NK-92 (cell line): ENCODE results near the gene CYP2J2.
"Not testable (repeated sequence)": the region's sequence is repeated elsewhere in the genome, so short reads cannot be mapped to it uniquely, and the experiment has no call there.

Experiments
- DNase-seq: peaks from one replicate; lab custom pipeline; 2025; ENCODE audit not compliant: unreplicated experiment; lab: John Stamatoyannopoulos, UW

CYP2J2 gene

GRCh38 chr1:59926381-59927123 is at the start of gene CYP2J2:
Gene CYP2J2 (minus strand): TSS chr1:59926773. CDS start chr1:59926746, 27 bp downstream.
- no peak for DNase-seq

DNA sequence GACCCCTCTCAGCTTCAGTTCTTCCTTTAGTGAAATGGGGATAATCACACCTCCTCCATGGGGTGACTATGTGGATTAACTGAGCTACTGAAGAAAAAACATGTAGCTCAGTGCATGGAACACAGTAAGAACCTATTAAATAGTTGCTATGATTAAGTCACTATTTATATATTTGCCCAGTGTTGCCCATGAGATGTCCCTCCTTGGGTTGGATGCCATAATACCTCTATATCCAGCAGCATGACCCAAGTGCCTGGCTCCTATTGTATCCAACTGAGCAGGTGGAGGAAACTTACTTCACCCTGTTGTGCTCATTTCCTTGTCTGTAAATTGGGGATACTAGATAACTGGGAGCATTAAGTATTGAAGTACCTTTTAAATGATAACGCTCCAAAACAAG is 47.1 kb upstream of the CYP2J2 start:
- DNase-seq: no peak

DNA sequence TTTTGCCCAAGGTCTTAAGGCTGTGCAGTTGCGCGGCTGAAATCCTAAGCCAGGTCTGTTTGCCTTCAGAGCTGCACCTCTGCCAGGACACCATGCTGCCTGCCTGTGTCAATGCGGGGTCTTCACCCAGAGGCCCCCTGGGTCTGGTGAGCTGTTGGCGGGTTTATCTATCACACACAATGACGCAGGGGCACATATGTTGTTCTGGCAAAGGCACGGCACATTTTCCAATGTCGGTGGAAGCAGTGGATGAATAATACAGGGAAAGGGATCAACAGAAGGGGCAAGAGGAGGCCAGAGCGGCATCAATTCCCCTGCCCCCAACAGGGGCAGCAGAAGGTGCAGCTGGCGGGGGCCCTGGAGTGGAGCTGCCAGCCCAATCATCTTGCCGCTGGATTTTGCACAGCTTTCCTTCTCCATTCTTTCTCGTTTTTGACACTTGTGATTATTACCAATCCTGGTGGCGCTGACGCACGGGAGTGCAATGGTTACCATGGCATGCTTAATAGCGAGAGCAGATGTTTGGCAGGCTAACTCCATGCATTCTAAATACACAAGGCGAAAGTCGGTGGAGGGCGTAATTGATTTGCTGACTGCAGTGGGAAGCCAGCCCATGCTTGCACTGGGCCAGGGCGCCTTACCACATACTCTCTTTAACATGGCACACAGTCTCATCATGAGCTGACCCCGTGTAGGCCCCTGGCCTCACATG is 45.8 kb upstream of the CYP2J2 start:
- DNase-seq: no peak

DNA sequence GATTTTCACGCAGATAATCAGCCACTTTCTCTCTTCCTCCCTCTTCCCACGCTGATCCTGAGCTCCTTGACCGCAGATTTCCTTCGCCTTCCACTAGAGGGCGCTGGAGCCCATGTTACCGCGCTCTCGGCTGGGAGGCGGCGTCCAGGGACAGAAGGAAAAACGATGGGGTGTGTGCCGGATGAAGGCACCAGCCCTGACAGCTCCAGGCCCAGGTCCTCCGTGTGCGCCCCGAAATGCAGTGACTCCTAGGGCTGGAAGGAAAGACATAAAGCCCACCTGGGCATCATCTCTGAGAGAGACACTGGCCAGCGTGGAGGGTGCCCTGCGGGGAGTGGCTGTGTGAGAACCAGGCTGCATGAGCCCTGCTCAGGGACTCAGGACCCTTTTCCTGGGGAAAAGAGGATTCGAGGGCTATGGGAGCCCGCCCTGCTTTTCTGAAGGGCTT is 44.9 kb upstream of the CYP2J2 start:
- DNase-seq: no peak

DNA sequence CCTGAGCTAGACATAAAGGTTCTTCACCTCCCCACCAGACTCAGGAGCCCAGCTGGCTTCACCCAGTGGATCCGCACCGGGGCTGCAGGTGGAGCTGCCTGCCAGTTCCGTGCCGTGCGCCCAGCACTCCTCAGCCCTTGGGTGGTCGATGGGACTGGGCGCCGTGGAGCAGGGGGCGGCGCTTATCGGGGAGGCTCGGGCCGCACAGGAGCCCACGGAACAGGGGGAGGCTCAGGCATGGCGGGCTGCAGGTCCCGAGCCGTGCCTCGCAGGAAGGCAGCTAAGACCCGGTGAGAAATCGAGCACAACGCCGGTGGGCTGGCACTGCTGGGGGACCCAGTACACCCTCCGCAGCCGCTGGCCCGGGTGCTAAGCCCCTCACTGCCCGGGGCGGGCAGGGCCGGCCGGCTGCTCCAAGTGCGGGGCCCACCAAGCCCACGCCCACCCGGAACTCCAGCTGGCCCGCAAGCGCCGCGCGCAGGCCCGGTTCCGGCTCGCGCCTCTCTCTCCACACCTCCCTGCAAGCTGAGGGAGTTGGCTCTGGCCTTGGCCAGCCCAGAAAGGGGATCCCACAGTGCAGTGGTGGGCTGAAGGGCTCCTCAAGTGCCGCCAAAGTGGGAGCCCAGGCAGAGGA is 43.1 kb upstream of the CYP2J2 start:
- DNase-seq: not testable (repeated sequence)

DNA sequence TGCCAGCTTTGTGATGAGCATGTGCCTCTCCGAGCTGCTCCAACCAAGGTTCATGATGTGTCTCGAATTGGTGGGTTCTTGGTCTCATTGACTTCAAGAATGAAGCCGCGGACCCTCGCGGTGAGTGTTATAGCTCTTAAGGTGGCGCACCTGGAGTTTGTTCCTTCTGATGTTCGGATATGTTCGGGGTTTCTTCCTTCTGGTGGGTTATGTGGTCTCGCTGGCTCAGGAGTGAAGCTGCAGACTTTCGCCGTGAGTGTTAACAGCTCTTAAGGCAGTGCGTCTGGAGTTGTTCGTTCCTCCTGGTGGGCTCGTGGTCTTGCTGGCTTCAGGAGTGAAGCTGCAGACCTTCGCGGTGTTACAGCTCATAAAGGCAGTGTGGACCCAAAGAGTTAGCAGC is 42.2 kb upstream of the CYP2J2 start:
- DNase-seq: not testable (repeated sequence)

- no peak for DNase-seq
These were observed 41.2 kb upstream of the CYP2J2 start for GRCh38 chr1:59967780-59968179.

DNA sequence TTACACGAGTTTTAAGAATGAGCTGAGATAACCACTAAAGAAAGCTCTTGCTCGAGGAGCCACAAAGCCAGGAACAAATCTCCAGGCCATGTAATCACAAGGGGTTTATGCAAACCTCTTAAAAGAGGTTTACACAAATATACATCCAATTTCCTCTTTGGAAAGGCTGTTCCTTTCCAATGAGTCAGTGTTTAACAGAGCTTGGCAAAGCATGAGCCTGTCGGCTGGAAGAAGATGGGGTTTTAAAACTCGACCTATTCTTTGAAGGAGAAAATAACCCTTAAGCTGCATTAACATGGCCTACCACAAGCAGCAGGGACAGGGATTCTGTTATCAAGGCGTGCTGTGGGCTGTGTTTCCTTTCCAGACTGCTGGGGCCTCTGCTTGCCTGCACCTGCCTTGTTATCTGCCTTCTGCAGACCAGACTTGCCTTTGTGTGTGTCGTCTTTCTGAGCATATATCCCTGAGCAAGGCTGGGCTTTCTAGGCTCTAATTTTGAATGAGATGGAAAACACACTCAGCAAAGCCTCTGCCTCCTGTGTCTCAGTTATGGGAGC is 40.6 kb upstream of the CYP2J2 start:
- no peak for DNase-seq

DNA sequence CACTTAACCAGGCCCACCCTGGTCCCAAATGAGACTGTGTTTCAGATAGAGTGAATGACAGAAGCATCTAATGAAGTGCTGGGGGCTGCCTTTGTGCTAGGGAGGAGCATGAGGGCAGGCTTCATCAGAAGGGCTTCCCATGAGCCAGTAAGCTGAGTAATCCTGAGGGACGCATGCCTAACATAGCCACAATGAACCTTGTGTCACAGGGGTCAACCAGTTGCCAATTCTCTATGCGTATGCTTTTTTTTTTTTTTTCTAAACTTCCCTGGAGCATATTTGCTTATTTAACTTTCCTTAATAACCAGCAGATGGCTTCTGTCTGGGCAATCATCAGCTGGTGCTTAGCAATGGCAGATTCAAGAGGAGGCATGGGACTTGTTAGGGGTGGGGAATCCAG is 25.5 kb upstream of the CYP2J2 start:
- DNase-seq: no peak

DNA sequence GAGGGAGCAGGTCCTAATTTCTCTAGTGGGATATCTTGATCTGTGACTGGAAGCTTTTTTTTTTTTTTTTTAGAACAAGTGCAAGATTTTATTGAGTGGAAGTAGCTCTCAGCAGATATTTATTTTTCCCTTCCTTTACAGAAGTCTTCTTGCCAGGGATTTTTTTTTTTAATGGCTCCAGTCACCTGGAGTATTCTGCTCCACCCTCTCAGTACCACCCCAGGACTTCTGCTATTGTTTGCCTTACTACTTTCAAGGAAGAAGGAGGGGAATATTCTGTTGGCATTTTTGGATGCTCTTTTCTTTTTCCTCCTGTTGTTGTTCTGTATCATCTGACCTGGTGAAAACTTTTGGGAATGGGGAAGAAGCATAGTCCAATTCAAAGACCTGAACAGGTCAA is 23.1 kb upstream of the CYP2J2 start:
- no peak for DNase-seq

GRCh38 chr1:59948990-59949389 is 22.4 kb upstream of the CYP2J2 start:
- no peak for DNase-seq

GRCh38 chr1:59947047-59947938 is 20.7 kb upstream of the CYP2J2 start:
- DNase-seq: no peak

DNA sequence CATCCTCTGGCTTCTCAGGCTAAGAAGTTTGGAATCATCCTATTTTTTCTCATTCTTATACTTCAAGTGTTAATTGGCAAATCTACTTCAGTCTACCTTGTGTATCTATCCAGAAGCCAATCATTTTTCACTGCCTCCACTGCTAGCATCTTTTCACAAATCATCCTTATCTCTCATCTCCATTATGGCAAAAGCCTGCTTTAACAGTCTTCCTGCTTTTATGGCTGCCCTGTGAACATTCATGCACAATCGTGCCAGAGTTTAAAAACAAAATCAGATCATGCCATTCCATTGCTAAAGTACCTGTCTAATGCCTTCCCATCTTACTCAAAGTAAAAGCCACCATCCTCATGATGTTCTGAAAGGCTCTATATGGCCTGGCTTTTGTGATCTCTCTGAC is 19.2 kb upstream of the CYP2J2 start:
- DNase-seq: no peak

DNA sequence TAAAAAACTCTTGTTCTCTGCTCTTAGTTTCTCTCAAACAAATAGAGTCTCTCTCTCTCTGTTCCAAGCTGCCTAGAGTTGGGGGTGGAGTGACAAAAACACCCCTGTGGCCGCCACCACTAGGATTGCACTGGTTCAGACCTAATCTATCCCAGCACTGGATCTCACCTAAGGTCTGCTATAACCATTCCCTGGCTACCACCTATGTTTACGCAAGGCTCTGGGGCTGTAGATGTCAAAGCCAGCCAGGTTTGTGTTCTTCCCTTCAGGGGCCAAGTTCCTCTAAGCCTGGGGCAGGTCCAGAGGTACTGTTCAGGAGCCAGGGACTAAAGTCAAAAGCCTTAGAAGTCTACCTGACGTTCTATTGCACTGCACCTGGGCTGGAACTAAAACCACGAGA is 12.8 kb upstream of the CYP2J2 start:
- DNase-seq: no peak

DNA sequence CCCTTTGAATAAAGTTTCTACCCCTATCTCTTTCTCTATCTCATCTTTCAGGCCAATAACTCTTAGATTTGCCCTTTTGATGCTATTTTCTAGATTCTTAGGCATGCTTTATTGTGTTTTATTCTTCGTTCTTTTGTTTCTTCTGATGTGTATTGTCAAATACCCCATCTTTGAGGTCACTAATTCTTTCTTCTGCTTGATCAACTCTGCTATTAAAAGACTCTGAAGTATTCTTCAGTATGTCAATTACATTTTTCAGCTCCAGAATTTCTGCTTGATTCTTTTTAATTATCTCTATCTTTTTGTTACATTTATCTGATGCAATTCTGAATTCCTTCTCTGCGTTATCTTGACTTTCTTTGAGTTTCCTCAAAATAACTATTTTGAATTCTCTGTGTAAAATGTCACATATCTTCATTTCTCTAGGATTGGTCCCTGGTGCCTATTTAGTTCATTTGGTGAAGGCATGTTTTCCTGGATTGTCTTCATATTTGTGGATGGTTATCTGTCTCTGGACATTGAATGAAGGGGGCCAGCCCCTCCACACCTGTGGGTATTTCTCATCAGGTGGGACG is 11.2 kb upstream of the CYP2J2 start:
- DNase-seq: no peak

GRCh38 chr1:59936358-59936821 is 9.8 kb upstream of the CYP2J2 start:
- DNase-seq: no peak

DNA sequence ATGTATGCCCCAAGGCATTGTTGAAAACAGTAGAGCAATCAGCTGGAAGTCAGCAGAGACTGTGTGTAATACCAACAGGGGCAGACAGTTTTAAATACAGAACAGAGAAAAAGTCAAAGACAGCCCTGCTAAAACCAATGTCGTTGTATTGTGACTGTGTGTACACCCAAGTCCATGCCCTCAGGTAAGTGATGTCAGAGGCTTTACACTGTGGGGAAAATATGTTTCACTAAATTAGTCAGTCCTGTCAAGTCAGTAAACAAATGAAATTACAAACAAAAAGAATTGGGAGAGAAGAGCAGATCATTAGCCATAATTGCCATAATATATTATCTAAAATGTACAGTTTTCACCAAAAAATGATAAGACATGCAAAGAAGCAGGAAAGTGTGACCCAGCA is 2.4 kb upstream of the CYP2J2 start:
- no peak for DNase-seq

DNA sequence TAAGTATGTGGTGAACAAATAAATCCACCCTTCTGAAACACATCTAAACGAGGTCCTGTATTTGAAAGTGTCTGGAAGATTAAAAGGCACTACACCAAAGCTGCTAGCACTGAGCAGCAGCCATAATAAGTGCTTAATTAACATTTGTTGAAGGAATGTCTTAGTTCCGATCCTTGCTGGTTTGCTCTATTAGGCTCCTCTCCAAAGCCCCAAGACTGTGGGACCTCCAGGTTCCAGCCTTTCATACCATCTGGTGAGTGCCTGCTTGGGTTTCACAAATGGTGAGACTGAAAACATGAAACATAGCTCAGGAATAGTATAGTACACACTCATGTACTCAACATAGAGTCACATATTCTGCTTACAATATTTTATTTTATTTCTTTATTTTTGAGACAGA is 640 bp upstream of the CYP2J2 start:
- no peak for DNase-seq

GRCh38 chr1:59924653-59925052 is 1.9 kb downstream of the CYP2J2 start:
- no peak for DNase-seq

- DNase-seq: not testable (repeated sequence)
These were observed 5.2 kb downstream of the CYP2J2 start for GRCh38 chr1:59921258-59921899.
